GM19455 (cell line): ENCODE measurements around the gene SSH3.
"Not testable (repeated sequence)": the region's sequence is repeated elsewhere in the genome, so short reads cannot be mapped to it uniquely, and the experiment has no call there.

ENCODE experiments used
- ATAC-seq: cut with Tn5 transposase; IDR thresholded peaks from one replicate; pipeline ENCODE4 v1.9.1; 2021; ENCODE audit not compliant: unreplicated experiment

Gene SSH3

GRCh38 chr11:67310246-67311050 is 7.1 kb downstream of the SSH3 start:
- no peak for ATAC-seq

GRCh38 chr11:67311051-67311555 is 7.8 kb downstream of the SSH3 start:
- no peak for ATAC-seq

- ATAC-seq: no peak
These were observed 8.3 kb downstream of the SSH3 start for GRCh38 chr11:67311556-67312082.

GRCh38 chr11:67312187-67313021 is 9.1 kb downstream of the SSH3 start:
- no peak for ATAC-seq

GRCh38 chr11:67313125-67313890 is 10.0 kb downstream of the SSH3 start:
- no peak for ATAC-seq

GRCh38 chr11:67314218-67314617 is 10.9 kb downstream of the SSH3 start:
- ATAC-seq: no peak

GRCh38 chr11:67315325-67315909 is 12.1 kb downstream of the SSH3 start:
- ATAC-seq: no peak

- no peak for ATAC-seq
These were observed 13.5 kb downstream of the SSH3 start for GRCh38 chr11:67316882-67317204.

- ATAC-seq: peak; percentile 76
These were observed 14.0 kb downstream of the SSH3 start for GRCh38 chr11:67317205-67317887.

- peak; percentile 14 for ATAC-seq
These were observed 14.7 kb downstream of the SSH3 start for GRCh38 chr11:67317888-67318555.

- not testable (repeated sequence) for ATAC-seq
These were observed 15.5 kb downstream of the SSH3 start for GRCh38 chr11:67318876-67319275.

- no peak for ATAC-seq
These were observed 16.7 kb downstream of the SSH3 start for GRCh38 chr11:67320011-67320410.

GRCh38 chr11:67320691-67321090 is 17.4 kb downstream of the SSH3 start:
- ATAC-seq: no peak

GRCh38 chr11:67321313-67321871 is 18.1 kb downstream of the SSH3 start:
- no peak for ATAC-seq

- ATAC-seq: no peak
These were observed 18.7 kb downstream of the SSH3 start for GRCh38 chr11:67322049-67322448.

GRCh38 chr11:67323526-67323925 is 20.2 kb downstream of the SSH3 start:
- ATAC-seq: no peak

GRCh38 chr11:67332081-67332691 is 28.9 kb downstream of the SSH3 start:
- no peak for ATAC-seq

GRCh38 chr11:67337257-67337656 is 33.9 kb downstream of the SSH3 start:
- no peak for ATAC-seq

GRCh38 chr11:67344264-67344663 is 40.9 kb downstream of the SSH3 start:
- ATAC-seq: no peak
